HCT116 (cell line): ENCODE measurements around the gene CRYGN.

Experiments used
- EZH2 ChIP-seq: fragments of 200-600 bp; sonication (generic); IDR thresholded peaks from 2 replicates; pipeline ENCODE4 v1.6.1; 2017; ENCODE audit warnings: antibody characterized with exemption, mixed run types
- JUND ChIP-seq: IDR thresholded peaks from 2 replicates; pipeline ENCODE4 v1.6.1; 2012
- POLR2A ChIP-seq: IDR thresholded peaks from 2 replicates; pipeline ENCODE4 v1.7.0; 2011; ENCODE audit warnings: borderline replicate concordance; ENCODE audit not compliant: insufficient read depth, insufficient read length; ENCODE audit errors: extremely low read depth
- RAD21 ChIP-seq: IDR thresholded peaks from 2 replicates; pipeline ENCODE4 v1.6.1; 2012; ENCODE audit warnings: low read depth, mild to moderate bottlenecking
- TCF7L2 ChIP-seq: IDR thresholded peaks from 2 replicates; pipeline ENCODE4 v1.7.0; 2011; ENCODE audit warnings: borderline replicate concordance, inconsistent platforms; ENCODE audit not compliant: insufficient read depth, insufficient read length; ENCODE audit errors: extremely low read depth
- ZFX ChIP-seq: fragments of 450-650 bp; IDR thresholded peaks from 2 replicates; pipeline ENCODE4 v1.6.1; 2017
- ZNF274 ChIP-seq: fragments of 200-500 bp; sonication (Bioruptor generic); IDR thresholded peaks from 2 replicates; pipeline ENCODE4 v1.6.1; 2014; ENCODE audit warnings: mild to moderate bottlenecking, low read depth, low read length, inconsistent platforms
- TF ChIP-seq, protein P1 (sequence below), 3 experiments: fragments of 200-600 bp in 1 of 3; sonication (generic) in 1 of 3; IDR thresholded peaks in 2 of 3; conservative IDR thresholded peaks in 1 of 3; 2 replicates each; pipeline ENCODE4 v1.5.1; 2012 to 2017; ENCODE audit warnings: low read depth in 2 of 3, low read length in 2 of 3, antibody characterized with exemption in 1 of 3, borderline replicate concordance in 1 of 3, control low read depth in 1 of 3, mild to moderate bottlenecking in 1 of 3, mixed read lengths in 1 of 3, mixed run types in 1 of 3, moderate library complexity in 1 of 3; ENCODE audit not compliant: insufficient read depth in 1 of 3
- TF ChIP-seq, protein P2 (sequence below): IDR thresholded peaks from 2 replicates; pipeline ENCODE4 v1.6.1; 2012; ENCODE audit warnings: low read depth

DNA sequence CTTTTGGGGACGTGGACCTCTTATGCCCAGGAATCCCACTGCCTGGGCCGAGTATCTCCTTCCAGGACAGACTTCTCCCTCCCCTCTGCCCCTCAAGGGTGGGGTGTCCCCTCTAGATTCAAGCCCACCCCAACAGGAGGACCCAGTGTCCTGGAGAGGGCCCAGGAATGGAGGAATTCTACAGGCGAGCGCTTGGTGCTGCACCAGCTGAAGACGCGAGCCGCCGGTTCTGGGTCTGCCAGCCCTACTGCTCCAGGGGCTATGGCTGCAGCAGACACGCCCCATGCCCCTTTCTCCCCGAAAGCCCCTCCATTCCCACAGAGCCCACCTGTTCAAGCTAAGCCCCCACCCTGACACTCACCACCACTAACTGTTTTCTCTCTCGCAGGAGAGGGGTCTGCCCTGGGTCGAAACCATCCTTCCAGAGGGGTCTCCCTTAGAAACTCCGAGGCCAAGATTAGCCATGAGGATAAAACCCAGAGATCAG is 8.6 kb downstream of the CRYGN start:
- TF ChIP-seq, protein P1, sequence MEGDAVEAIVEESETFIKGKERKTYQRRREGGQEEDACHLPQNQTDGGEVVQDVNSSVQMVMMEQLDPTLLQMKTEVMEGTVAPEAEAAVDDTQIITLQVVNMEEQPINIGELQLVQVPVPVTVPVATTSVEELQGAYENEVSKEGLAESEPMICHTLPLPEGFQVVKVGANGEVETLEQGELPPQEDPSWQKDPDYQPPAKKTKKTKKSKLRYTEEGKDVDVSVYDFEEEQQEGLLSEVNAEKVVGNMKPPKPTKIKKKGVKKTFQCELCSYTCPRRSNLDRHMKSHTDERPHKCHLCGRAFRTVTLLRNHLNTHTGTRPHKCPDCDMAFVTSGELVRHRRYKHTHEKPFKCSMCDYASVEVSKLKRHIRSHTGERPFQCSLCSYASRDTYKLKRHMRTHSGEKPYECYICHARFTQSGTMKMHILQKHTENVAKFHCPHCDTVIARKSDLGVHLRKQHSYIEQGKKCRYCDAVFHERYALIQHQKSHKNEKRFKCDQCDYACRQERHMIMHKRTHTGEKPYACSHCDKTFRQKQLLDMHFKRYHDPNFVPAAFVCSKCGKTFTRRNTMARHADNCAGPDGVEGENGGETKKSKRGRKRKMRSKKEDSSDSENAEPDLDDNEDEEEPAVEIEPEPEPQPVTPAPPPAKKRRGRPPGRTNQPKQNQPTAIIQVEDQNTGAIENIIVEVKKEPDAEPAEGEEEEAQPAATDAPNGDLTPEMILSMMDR (IDR thresholded peaks at IDR 0.05 in 2 of 3, conservative IDR thresholded peaks at IDR 0.05 in 1 of 3; ENCODE audit: borderline replicate concordance in 1 of 3, insufficient read depth in 1 of 3, low read depth in 2 of 3, low read length in 2 of 3) = no peak
- TF ChIP-seq EZH2 (no peak), ZFX (no peak), ZNF274 (no peak), POLR2A (no peak), TCF7L2 (no peak), RAD21 (no peak), JUND (no peak)
- TF ChIP-seq, protein P2, sequence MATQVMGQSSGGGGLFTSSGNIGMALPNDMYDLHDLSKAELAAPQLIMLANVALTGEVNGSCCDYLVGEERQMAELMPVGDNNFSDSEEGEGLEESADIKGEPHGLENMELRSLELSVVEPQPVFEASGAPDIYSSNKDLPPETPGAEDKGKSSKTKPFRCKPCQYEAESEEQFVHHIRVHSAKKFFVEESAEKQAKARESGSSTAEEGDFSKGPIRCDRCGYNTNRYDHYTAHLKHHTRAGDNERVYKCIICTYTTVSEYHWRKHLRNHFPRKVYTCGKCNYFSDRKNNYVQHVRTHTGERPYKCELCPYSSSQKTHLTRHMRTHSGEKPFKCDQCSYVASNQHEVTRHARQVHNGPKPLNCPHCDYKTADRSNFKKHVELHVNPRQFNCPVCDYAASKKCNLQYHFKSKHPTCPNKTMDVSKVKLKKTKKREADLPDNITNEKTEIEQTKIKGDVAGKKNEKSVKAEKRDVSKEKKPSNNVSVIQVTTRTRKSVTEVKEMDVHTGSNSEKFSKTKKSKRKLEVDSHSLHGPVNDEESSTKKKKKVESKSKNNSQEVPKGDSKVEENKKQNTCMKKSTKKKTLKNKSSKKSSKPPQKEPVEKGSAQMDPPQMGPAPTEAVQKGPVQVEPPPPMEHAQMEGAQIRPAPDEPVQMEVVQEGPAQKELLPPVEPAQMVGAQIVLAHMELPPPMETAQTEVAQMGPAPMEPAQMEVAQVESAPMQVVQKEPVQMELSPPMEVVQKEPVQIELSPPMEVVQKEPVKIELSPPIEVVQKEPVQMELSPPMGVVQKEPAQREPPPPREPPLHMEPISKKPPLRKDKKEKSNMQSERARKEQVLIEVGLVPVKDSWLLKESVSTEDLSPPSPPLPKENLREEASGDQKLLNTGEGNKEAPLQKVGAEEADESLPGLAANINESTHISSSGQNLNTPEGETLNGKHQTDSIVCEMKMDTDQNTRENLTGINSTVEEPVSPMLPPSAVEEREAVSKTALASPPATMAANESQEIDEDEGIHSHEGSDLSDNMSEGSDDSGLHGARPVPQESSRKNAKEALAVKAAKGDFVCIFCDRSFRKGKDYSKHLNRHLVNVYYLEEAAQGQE = no peak
